ENCODE measurements around the gene PHF12.
"Not testable (repeated sequence)": the region's sequence is repeated elsewhere in the genome, so short reads cannot be mapped to it uniquely, and the experiment has no call there.

Gene PHF12

DNA sequence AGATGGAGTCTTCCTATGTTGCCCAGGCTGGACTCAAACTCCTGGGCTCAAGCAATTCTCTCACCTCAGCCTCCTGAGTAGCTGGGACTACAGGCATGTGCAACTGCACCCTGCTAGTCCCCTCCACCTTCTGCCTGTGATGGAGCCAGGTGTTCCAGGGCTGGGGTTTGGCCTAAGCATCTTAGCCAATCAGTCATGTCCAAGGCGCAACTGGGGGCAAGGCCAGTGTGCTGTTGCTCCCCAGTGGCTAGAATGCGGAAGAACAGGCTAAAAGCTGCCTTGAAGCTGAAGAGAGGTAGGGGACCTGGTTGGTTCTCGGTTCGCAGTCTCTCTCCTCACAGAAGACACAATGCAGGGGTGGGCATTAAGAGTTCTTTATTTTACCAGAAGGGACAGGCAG, 72.3 kb downstream of the PHF12 start:
- Histone ChIP-seq H3K27me3 (ENCODE audit: low read length) (no peaks in the 10 kb centered on the region), H3K36me3 (ENCODE audit: low read length) (0 out of 2 replicates have a peak, but pooled peaks cover 4% of the 10 kb centered on the region), H3K4me3 (ENCODE audit: insufficient read depth, low read length, poor library complexity, severe bottlenecking) (no peak overlapping the region), H3K9ac (ENCODE audit: low read length) (no peak overlapping the region), H3K27ac (ENCODE audit: low read depth, low read length) (no peak overlapping the region), H3K9me3 (ENCODE audit: insufficient read depth, low read length) (no peaks in the 10 kb centered on the region), H3F3A (ENCODE audit: insufficient read depth) (no peaks in the 10 kb centered on the region), H3K79me2 (ENCODE audit: insufficient read depth, low read length) (no peaks in the 10 kb centered on the region), H4K20me1 (ENCODE audit: low read depth, low read length) (no peaks in the 10 kb centered on the region), H3K4me2 (ENCODE audit: low read depth, low read length, poor library complexity, severe bottlenecking) (no peak overlapping the region), H2AFZ (ENCODE audit: low read depth, low read length, severe bottlenecking) (no peak overlapping the region), H3K9me2 (replicated peaks; ENCODE audit: insufficient read depth, low read length) (no peaks in the 10 kb centered on the region)
- TF ChIP-seq, protein P1, sequence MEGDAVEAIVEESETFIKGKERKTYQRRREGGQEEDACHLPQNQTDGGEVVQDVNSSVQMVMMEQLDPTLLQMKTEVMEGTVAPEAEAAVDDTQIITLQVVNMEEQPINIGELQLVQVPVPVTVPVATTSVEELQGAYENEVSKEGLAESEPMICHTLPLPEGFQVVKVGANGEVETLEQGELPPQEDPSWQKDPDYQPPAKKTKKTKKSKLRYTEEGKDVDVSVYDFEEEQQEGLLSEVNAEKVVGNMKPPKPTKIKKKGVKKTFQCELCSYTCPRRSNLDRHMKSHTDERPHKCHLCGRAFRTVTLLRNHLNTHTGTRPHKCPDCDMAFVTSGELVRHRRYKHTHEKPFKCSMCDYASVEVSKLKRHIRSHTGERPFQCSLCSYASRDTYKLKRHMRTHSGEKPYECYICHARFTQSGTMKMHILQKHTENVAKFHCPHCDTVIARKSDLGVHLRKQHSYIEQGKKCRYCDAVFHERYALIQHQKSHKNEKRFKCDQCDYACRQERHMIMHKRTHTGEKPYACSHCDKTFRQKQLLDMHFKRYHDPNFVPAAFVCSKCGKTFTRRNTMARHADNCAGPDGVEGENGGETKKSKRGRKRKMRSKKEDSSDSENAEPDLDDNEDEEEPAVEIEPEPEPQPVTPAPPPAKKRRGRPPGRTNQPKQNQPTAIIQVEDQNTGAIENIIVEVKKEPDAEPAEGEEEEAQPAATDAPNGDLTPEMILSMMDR (IDR thresholded peaks at IDR 0.05; ENCODE audit: insufficient read depth, low read length, poor library complexity, severe bottlenecking) = peak; percentile 11
- no peak for TF ChIP-seq EZH2phosphoT487 (conservative IDR thresholded peaks at IDR 0.05; ENCODE audit: low read length)

- no peaks in the 10 kb centered on the region for H3K27me3 ChIP-seq (ENCODE audit: low read length)
- H3K4me3 ChIP-seq (ENCODE audit: insufficient read depth, low read length, poor library complexity, severe bottlenecking) = no peak overlapping the region
- no peak overlapping the region for H3K4me2 ChIP-seq (ENCODE audit: low read depth, low read length, poor library complexity, severe bottlenecking)
- H2AFZ ChIP-seq (ENCODE audit: low read depth, low read length, severe bottlenecking) = no peak overlapping the region
- H3K79me2 ChIP-seq (ENCODE audit: insufficient read depth, low read length) = no peaks in the 10 kb centered on the region
- no peaks in the 10 kb centered on the region for H3K9me2 ChIP-seq (replicated peaks; ENCODE audit: insufficient read depth, low read length)
- no peaks in the 10 kb centered on the region for H3K9me3 ChIP-seq (ENCODE audit: insufficient read depth, low read length)
- H3K36me3 ChIP-seq (ENCODE audit: low read length) = 0 out of 2 replicates have a peak, but pooled peaks cover 4% of the 10 kb centered on the region
- TF ChIP-seq EZH2phosphoT487 (conservative IDR thresholded peaks at IDR 0.05; ENCODE audit: low read length) = no peak
- TF ChIP-seq, protein P1 (IDR thresholded peaks at IDR 0.05; ENCODE audit: insufficient read depth, low read length, poor library complexity, severe bottlenecking) = no peak
- no peak overlapping the region for H3K27ac ChIP-seq (ENCODE audit: low read depth, low read length)
- no peak overlapping the region for H3K9ac ChIP-seq (ENCODE audit: low read length)
- no peaks in the 10 kb centered on the region for H3F3A ChIP-seq (ENCODE audit: insufficient read depth)
- H4K20me1 ChIP-seq (ENCODE audit: low read depth, low read length) = no peaks in the 10 kb centered on the region
These were observed 73.0 kb downstream of the PHF12 start for GRCh38 chr17:28878158-28878910.

GRCh38 chr17:28877150-28877711, 74.1 kb downstream of the PHF12 start:
- not testable (repeated sequence) for H3K4me2 ChIP-seq (ENCODE audit: low read depth, low read length, poor library complexity, severe bottlenecking); H4K20me1 ChIP-seq (ENCODE audit: low read depth, low read length); H3F3A ChIP-seq (ENCODE audit: insufficient read depth); H3K27ac ChIP-seq (ENCODE audit: low read depth, low read length); H3K9ac ChIP-seq (ENCODE audit: low read length); H3K9me2 ChIP-seq (replicated peaks; ENCODE audit: insufficient read depth, low read length); H3K36me3 ChIP-seq (ENCODE audit: low read length); H3K9me3 ChIP-seq (ENCODE audit: insufficient read depth, low read length); H3K27me3 ChIP-seq (ENCODE audit: low read length); H3K4me3 ChIP-seq (ENCODE audit: insufficient read depth, low read length, poor library complexity, severe bottlenecking); H2AFZ ChIP-seq (ENCODE audit: low read depth, low read length, severe bottlenecking); H3K79me2 ChIP-seq (ENCODE audit: insufficient read depth, low read length)
